ENCODE measurements around the gene ATP2B2. TPM values are rescaled to one million over a fixed set of nuclear protein-coding genes. Genes with fewer than 3 reads are reported as not detected.

ATP2B2 gene
- total and polyA plus RNA-seq, 10 of the 15 experiments (the other 5 are each of a cell fraction or from before 2014, with no cell fraction given) = 0.04 TPM; not detected in 9

DNA sequence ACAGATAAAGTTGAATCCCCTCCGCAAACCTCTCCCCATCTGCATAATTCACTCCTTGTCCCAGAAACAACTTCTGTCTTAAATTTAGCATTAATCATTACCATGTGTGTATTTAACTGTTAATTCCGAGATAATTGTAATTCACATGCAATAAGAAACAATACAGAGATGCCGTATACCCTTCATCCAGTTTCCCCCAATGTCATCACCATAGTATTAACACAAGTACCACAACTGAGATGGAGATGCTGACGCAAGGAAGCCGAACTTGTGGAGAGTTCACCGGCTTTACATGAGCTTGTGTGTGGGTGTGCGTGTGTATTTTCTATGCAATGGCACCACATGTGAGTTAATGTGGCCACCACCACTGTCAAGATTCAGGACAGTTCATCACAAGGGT lies 144.9 kb downstream of the ATP2B2 start:
- Histone ChIP-seq H3K4me2 (ENCODE audit: control insufficient read depth, insufficient read depth) (no peak overlapping the region), H3K9ac (ENCODE audit: control insufficient read depth, insufficient read depth, low read length) (no peak overlapping the region), H3K9me3 (replicated peaks; ENCODE audit: control insufficient read depth, insufficient read depth, low read length) (no peaks in the 10 kb centered on the region), H3K4me1 (ENCODE audit: control insufficient read depth, insufficient read depth, low read length) (no peaks in the 10 kb centered on the region; the same call in 1 of the 2 replicates), H3K27me3 (replicated peaks in 1 of 2; ENCODE audit: control insufficient read depth in 2 of 2, insufficient read depth in 2 of 2, low read length in 1 of 2) (no peaks in the 10 kb centered on the region; a peak in 1 of 4 replicates), H4K20me1 (ENCODE audit: control insufficient read depth, insufficient read depth) (no peaks in the 10 kb centered on the region), H3K4me3 (no peak overlapping the region), H2AFZ (ENCODE audit: control insufficient read depth, low read depth, low read length) (no peak overlapping the region), H3K27ac (ENCODE audit: control insufficient read depth, insufficient read depth) (no peak overlapping the region), H3K36me3 (ENCODE audit: control insufficient read depth in 2 of 2, insufficient read depth in 2 of 2, low read length in 1 of 2) (no peaks in the 10 kb centered on the region), H3K79me2 (ENCODE audit: control insufficient read depth, insufficient read depth, low read length) (no peaks in the 10 kb centered on the region)
- DNase-seq (ENCODE audit: low read depth, low spot score) = no peak
- ChIA-PET RAD21 (ENCODE audit: unreplicated experiment) (no interaction called here), SMC1A (ENCODE audit: uncharacterized antibody, unreplicated experiment) (no interaction called here), CTCF (no interaction called here), POLR2A (no interaction called here)
- no peak for ATAC-seq
- TF ChIP-seq, protein P1, sequence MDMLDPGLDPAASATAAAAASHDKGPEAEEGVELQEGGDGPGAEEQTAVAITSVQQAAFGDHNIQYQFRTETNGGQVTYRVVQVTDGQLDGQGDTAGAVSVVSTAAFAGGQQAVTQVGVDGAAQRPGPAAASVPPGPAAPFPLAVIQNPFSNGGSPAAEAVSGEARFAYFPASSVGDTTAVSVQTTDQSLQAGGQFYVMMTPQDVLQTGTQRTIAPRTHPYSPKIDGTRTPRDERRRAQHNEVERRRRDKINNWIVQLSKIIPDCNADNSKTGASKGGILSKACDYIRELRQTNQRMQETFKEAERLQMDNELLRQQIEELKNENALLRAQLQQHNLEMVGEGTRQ (IDR thresholded peaks at IDR 0.05; ENCODE audit: borderline replicate concordance, low read depth, low read length) = no peak
- TF ChIP-seq ASH2L (IDR thresholded peaks at IDR 0.05; ENCODE audit: borderline replicate concordance, low read depth) = no peak
- TF ChIP-seq SPI1 (IDR thresholded peaks at IDR 0.05; ENCODE audit: borderline replicate concordance, insufficient read depth, low read depth, low read length) = no peak
- no peak for TF ChIP-seq KLF5 (IDR thresholded peaks at IDR 0.05; ENCODE audit: partially characterized antibody)
- no peak for TF ChIP-seq SIN3A (IDR thresholded peaks at IDR 0.05; ENCODE audit: low read depth, low read length)
- no peak for TF ChIP-seq ESRRA (IDR thresholded peaks at IDR 0.05; ENCODE audit: low read length)
- no peak for TF ChIP-seq NR2F1 (conservative IDR thresholded peaks at IDR 0.05)
- no peak for TF ChIP-seq YY1 (IDR thresholded peaks at IDR 0.05; ENCODE audit: low read depth, low read length)
- TF ChIP-seq, protein P2, sequence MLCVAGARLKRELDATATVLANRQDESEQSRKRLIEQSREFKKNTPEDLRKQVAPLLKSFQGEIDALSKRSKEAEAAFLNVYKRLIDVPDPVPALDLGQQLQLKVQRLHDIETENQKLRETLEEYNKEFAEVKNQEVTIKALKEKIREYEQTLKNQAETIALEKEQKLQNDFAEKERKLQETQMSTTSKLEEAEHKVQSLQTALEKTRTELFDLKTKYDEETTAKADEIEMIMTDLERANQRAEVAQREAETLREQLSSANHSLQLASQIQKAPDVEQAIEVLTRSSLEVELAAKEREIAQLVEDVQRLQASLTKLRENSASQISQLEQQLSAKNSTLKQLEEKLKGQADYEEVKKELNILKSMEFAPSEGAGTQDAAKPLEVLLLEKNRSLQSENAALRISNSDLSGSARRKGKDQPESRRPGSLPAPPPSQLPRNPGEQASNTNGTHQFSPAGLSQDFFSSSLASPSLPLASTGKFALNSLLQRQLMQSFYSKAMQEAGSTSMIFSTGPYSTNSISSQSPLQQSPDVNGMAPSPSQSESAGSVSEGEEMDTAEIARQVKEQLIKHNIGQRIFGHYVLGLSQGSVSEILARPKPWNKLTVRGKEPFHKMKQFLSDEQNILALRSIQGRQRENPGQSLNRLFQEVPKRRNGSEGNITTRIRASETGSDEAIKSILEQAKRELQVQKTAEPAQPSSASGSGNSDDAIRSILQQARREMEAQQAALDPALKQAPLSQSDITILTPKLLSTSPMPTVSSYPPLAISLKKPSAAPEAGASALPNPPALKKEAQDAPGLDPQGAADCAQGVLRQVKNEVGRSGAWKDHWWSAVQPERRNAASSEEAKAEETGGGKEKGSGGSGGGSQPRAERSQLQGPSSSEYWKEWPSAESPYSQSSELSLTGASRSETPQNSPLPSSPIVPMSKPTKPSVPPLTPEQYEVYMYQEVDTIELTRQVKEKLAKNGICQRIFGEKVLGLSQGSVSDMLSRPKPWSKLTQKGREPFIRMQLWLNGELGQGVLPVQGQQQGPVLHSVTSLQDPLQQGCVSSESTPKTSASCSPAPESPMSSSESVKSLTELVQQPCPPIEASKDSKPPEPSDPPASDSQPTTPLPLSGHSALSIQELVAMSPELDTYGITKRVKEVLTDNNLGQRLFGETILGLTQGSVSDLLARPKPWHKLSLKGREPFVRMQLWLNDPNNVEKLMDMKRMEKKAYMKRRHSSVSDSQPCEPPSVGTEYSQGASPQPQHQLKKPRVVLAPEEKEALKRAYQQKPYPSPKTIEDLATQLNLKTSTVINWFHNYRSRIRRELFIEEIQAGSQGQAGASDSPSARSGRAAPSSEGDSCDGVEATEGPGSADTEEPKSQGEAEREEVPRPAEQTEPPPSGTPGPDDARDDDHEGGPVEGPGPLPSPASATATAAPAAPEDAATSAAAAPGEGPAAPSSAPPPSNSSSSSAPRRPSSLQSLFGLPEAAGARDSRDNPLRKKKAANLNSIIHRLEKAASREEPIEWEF (IDR thresholded peaks at IDR 0.05; ENCODE audit: insufficient replicate concordance, low read depth, low read length) = no peak
- no peak for TF ChIP-seq MEF2B (IDR thresholded peaks at IDR 0.05; ENCODE audit: partially characterized antibody, poor library complexity, severe bottlenecking)
- TF ChIP-seq, protein P3, sequence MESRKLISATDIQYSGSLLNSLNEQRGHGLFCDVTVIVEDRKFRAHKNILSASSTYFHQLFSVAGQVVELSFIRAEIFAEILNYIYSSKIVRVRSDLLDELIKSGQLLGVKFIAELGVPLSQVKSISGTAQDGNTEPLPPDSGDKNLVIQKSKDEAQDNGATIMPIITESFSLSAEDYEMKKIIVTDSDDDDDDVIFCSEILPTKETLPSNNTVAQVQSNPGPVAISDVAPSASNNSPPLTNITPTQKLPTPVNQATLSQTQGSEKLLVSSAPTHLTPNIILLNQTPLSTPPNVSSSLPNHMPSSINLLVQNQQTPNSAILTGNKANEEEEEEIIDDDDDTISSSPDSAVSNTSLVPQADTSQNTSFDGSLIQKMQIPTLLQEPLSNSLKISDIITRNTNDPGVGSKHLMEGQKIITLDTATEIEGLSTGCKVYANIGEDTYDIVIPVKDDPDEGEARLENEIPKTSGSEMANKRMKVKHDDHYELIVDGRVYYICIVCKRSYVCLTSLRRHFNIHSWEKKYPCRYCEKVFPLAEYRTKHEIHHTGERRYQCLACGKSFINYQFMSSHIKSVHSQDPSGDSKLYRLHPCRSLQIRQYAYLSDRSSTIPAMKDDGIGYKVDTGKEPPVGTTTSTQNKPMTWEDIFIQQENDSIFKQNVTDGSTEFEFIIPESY (IDR thresholded peaks at IDR 0.05) = no peak
- TF ChIP-seq CEBPB (IDR thresholded peaks at IDR 0.05; ENCODE audit: borderline replicate concordance in 1 of 2, low read depth in 2 of 2, low read length in 2 of 2) = no peak
- in situ Hi-C loops (cut with MboI) (no loop called here), intact Hi-C loops (cut with micrococcal nuclease; ENCODE audit: unreplicated experiment) (no loop called here)
- no TSS peak for BruUV-seq (replicated peaks)
- 66% methylated on average over 7 of the region's 7 CpGs for WGBS (ENCODE audit: insufficient coverage, insufficient replicate concordance, low lambda C conversion rate, missing lambda C conversion rate)
- no peak for FAIRE-seq
